ENCODE results near the gene POP5.

- no peak for TF ChIP-seq POLR2A (IDR thresholded peaks at IDR 0.05)
- no peak for TF ChIP-seq CTCF (IDR thresholded peaks at IDR 0.05)
Observed at GRCh38 chr12:120537856-120538220, 43.4 kb downstream of the POP5 start.
